Measurements from ENCODE around the gene CMIP. TPM values are rescaled to one million over a fixed set of nuclear protein-coding genes. Genes with fewer than 3 reads are reported as not detected.

Gene CMIP
- polyA plus RNA-seq, 1 of the 3 experiments (the other 2 are of a cell fraction) = 5.4 TPM

GRCh38 chr16:81553814-81554675 lies 109.4 kb downstream of the CMIP start:
- DNase-seq = no peak
- Histone ChIP-seq H3K4me2 (no peak overlapping the region), H3K79me2 (ENCODE audit: insufficient read depth) (peaks cover 18% of the 10 kb centered on the region; the same call in 1 of the 2 replicates), H2AFZ (ENCODE audit: low read depth) (no peak overlapping the region), H3K4me3 (ENCODE audit: low read depth in 2 of 2, low read length in 1 of 2) (no peak overlapping the region), H4K20me1 (ENCODE audit: insufficient read depth) (no peaks in the 10 kb centered on the region), H3K4me1 (ENCODE audit: control insufficient read depth in 1 of 2, insufficient read depth in 2 of 2, low read depth in 1 of 2, low read length in 1 of 2) (peaks cover 0 to 43% of the 10 kb centered on the region in 2 experiments; a peak in 2 of 4 replicates), H3F3A (replicated peaks; ENCODE audit: insufficient read depth) (no peaks in the 10 kb centered on the region), H3K36me3 (replicated peaks in 1 of 2; ENCODE audit: control insufficient read depth in 1 of 2, insufficient read depth in 2 of 2, low read length in 1 of 2) (no peaks in the 10 kb centered on the region), H3K27ac (ENCODE audit: low read depth in 2 of 2, low read length in 1 of 2) (peak overlapping the region in 1 of 2 experiments; percentile 72; a peak in 2 of 4 replicates), H3K9me3 (no peaks in the 10 kb centered on the region), H3K9me2 (no peaks in the 10 kb centered on the region), H3K27me3 (ENCODE audit: insufficient read depth) (no peaks in the 10 kb centered on the region), H3K9ac (no peak overlapping the region)
- no peak for TF ChIP-seq USF1 (IDR thresholded peaks at IDR 0.05; ENCODE audit: borderline replicate concordance, low read depth)
- peak; percentile 20; the same call in 1 of the 2 replicates for TF ChIP-seq RCOR1 (IDR thresholded peaks at IDR 0.05; ENCODE audit: low read length)
- POLR2A ChIA-PET = interaction anchor here (0.6 kb wide), 1 partner anchor 88 kb away, joined by 3 read pairs; no protein-coding TSS in a partner anchor
- CTCF ChIA-PET = interaction anchor here (0.8 to 1.4 kb wide), 4 partner anchors 7 to 143 kb away, joined by 3 to 5 read pairs (median 3); no protein-coding TSS in a partner anchor
- WGBS (ENCODE audit: low lambda C conversion rate) = 75% methylated on average over 10 of the region's 10 CpGs

GRCh38 chr16:81554979-81555378 lies 110.4 kb downstream of the CMIP start:
- no peak overlapping the region for H3K4me2 ChIP-seq
- no peak overlapping the region for H3K4me3 ChIP-seq (ENCODE audit: low read depth in 2 of 2, low read length in 1 of 2)
- H4K20me1 ChIP-seq (ENCODE audit: insufficient read depth) = no peaks in the 10 kb centered on the region
- no peaks in the 10 kb centered on the region for H3K27me3 ChIP-seq (ENCODE audit: insufficient read depth)
- H2AFZ ChIP-seq (ENCODE audit: low read depth) = no peak overlapping the region
- 84% methylated on average over 5 of the region's 5 CpGs for WGBS (ENCODE audit: low lambda C conversion rate)
- DNase-seq = no peak
- CTCF ChIA-PET = interaction anchor here (0.8 to 1.4 kb wide), 3 partner anchors 8 to 67 kb away, joined by 3 to 5 read pairs (median 3); no protein-coding TSS in a partner anchor
- H3K9ac ChIP-seq = no peak overlapping the region
- no peaks in the 10 kb centered on the region for H3K36me3 ChIP-seq (replicated peaks in 1 of 2; ENCODE audit: control insufficient read depth in 1 of 2, insufficient read depth in 2 of 2, low read length in 1 of 2)
- H3K79me2 ChIP-seq (ENCODE audit: insufficient read depth) = peaks cover 12% of the 10 kb centered on the region; the same call in 1 of the 2 replicates
- H3K9me2 ChIP-seq = no peaks in the 10 kb centered on the region
- H3K4me1 ChIP-seq (ENCODE audit: control insufficient read depth in 1 of 2, insufficient read depth in 2 of 2, low read depth in 1 of 2, low read length in 1 of 2) = peaks cover 0 to 43% of the 10 kb centered on the region in 2 experiments; a peak in 2 of 4 replicates
- H3K27ac ChIP-seq (ENCODE audit: low read depth in 2 of 2, low read length in 1 of 2) = peak overlapping the region in 1 of 2 experiments; percentile 40; a peak in 1 of 4 replicates
- POLR2A ChIA-PET = no interaction called here
- H3F3A ChIP-seq (replicated peaks; ENCODE audit: insufficient read depth) = no peaks in the 10 kb centered on the region
- H3K9me3 ChIP-seq = no peaks in the 10 kb centered on the region
- TF ChIP-seq GABPA (IDR thresholded peaks at IDR 0.05; ENCODE audit: low read depth) (no peak), REST (IDR thresholded peaks at IDR 0.05; ENCODE audit: low read depth, low read length) (no peak), PBX3 (IDR thresholded peaks at IDR 0.05) (no peak), FOXJ3 (CRISPR knock-in tag; IDR thresholded peaks at IDR 0.05) (no peak), IRF3 (IDR thresholded peaks at IDR 0.05; ENCODE audit: low read depth, low read length) (no peak), MEF2A (IDR thresholded peaks at IDR 0.05; ENCODE audit: borderline replicate concordance, low read depth) (no peak), CHD2 (IDR thresholded peaks at IDR 0.05; ENCODE audit: low read length, partially characterized antibody) (no peak), TEAD4 (IDR thresholded peaks at IDR 0.05; ENCODE audit: borderline replicate concordance, insufficient read depth) (no peak), RXRA (IDR thresholded peaks at IDR 0.05; ENCODE audit: borderline replicate concordance, low read depth) (no peak), ZBTB33 (IDR thresholded peaks at IDR 0.05; ENCODE audit: borderline replicate concordance, low read depth) (no peak), USF1 (IDR thresholded peaks at IDR 0.05; ENCODE audit: borderline replicate concordance, low read depth) (no peak), JUND (IDR thresholded peaks at IDR 0.05) (no peak), RFX5 (IDR thresholded peaks at IDR 0.05; ENCODE audit: low read length) (no peak)

Data from SK-N-SH (cell line).